GM12878 (cell line): ENCODE results near the gene WASF2. TPM values are rescaled to one million over a fixed set of nuclear protein-coding genes. Genes with fewer than 3 reads are reported as not detected.
"Not testable (repeated sequence)": the region's sequence is repeated elsewhere in the genome, so short reads cannot be mapped to it uniquely, and the experiment has no call there.

ENCODE experiments used
- ATAC-seq: fragments of 200-7000 bp; cut with Tn5 transposase; 3 replicates; pipeline ENCODE4 v1.9.1; 2020; ENCODE audit warnings: mild to moderate bottlenecking, moderate library complexity
- BruUV-seq: library from RNA; stranded (reverse); fragments of 400-500 nt; replicated peaks from 2 replicates; lab custom pipeline; 2021; lab: Mats Ljungman, UMichigan
- CTCF ChIA-PET: fragments of 300-600 bp; sonication (Branson Sonifier 250); formaldehyde crosslinking; extraction: SDS; loops from one replicate; lab custom pipeline; 2021; ENCODE audit warnings: inconsistent platforms; lab: Yijun Ruan, JAX
- POLR2A ChIA-PET: fragments of 350-600 bp; formaldehyde crosslinking; extraction: SDS; loops from one replicate; lab custom pipeline; 2021; ENCODE audit warnings: inconsistent platforms; lab: Charles Lee
- RAD21 ChIA-PET: fragments of 300-600 bp; sonication (Branson Sonifier 250); formaldehyde crosslinking; loops from one replicate; lab custom pipeline; 2023; ENCODE audit warnings: antibody characterized with exemption; ENCODE audit not compliant: unreplicated experiment; lab: Charles Lee
- SMC1A ChIA-PET: fragments of 300-600 bp; sonication (Branson Sonifier 250); formaldehyde crosslinking; loops from one replicate; lab custom pipeline; 2023; ENCODE audit not compliant: unreplicated experiment, uncharacterized antibody; lab: Charles Lee
- DNase-seq: peaks from one replicate; pipeline ENCODE4 v3.0.0-alpha.2; 2011; ENCODE audit warnings: low read depth, low spot score
- FAIRE-seq: peaks from 3 replicates; lab custom pipeline; 2011; peaks lifted over from hg19 to GRCh38; lab: Jason Lieb, UNC
- H2AFZ ChIP-seq: 2 replicates; pipeline ENCODE4 v1.6.0; 2011; ENCODE audit warnings: low read depth, low read length, control low read depth; ENCODE audit not compliant: control insufficient read depth
- H3K27ac ChIP-seq: 2 replicates; pipeline ENCODE4 v1.5.1; 2011; ENCODE audit warnings: control low read depth; ENCODE audit not compliant: control insufficient read depth, insufficient read depth
- H3K27me3 ChIP-seq, 2 experiments: replicated peaks in 1 of 2; 2 replicates each; pipeline versions ENCODE4 v1.6.0 to v1.6.1; 2011; ENCODE audit warnings: low read length in 1 of 2; ENCODE audit not compliant: control insufficient read depth in 2 of 2, insufficient read depth in 2 of 2
- H3K36me3 ChIP-seq, 2 experiments: 2 replicates each; pipeline ENCODE4 v1.5.1; 2011; ENCODE audit warnings: low read length in 1 of 2; ENCODE audit not compliant: control insufficient read depth in 2 of 2, insufficient read depth in 2 of 2
- H3K4me1 ChIP-seq: 2 replicates; pipeline ENCODE4 v1.6.1; 2011; ENCODE audit warnings: mild to moderate bottlenecking, low read length, moderate library complexity, mixed read lengths; ENCODE audit not compliant: control insufficient read depth, insufficient read depth
- H3K4me2 ChIP-seq: 2 replicates; pipeline ENCODE4 v1.6.0; 2011; ENCODE audit warnings: control low read depth; ENCODE audit not compliant: control insufficient read depth, insufficient read depth
- H3K4me3 ChIP-seq: fragments of 200-600 bp; sonication (generic); 2 replicates; pipeline ENCODE4 v1.5.1; 2016
- H3K79me2 ChIP-seq: 2 replicates; pipeline ENCODE4 v1.6.0; 2011; ENCODE audit warnings: low read length; ENCODE audit not compliant: control insufficient read depth, insufficient read depth
- H3K9ac ChIP-seq: 2 replicates; pipeline ENCODE4 v1.8.0; 2011; ENCODE audit warnings: low read length, control low read depth, mixed read lengths; ENCODE audit not compliant: control insufficient read depth, insufficient read depth
- H3K9me3 ChIP-seq: replicated peaks from 3 replicates; pipeline ENCODE4 v1.5.1; 2011; ENCODE audit warnings: mild to moderate bottlenecking, low read length; ENCODE audit not compliant: control insufficient read depth, insufficient read depth
- H4K20me1 ChIP-seq: 2 replicates; pipeline ENCODE4 v1.6.0; 2011; ENCODE audit not compliant: control insufficient read depth, insufficient read depth
- CREB1 ChIP-seq: IDR thresholded peaks from 2 replicates; pipeline ENCODE4 v1.6.1; 2012; ENCODE audit warnings: low read depth, mild to moderate bottlenecking, inconsistent platforms
- E4F1 ChIP-seq: fragments of 450-650 bp; IDR thresholded peaks from 2 replicates; pipeline ENCODE4 v1.6.1; 2018; ENCODE audit warnings: borderline replicate concordance, mild to moderate bottlenecking; ENCODE audit not compliant: partially characterized antibody
- JUND ChIP-seq: IDR thresholded peaks from 2 replicates; pipeline ENCODE4 v1.6.1; 2012; ENCODE audit warnings: low read depth, mild to moderate bottlenecking, low read length, improper control_type of control experiment, moderate library complexity
- NKRF ChIP-seq: fragments of 450-650 bp; conservative IDR thresholded peaks from 2 replicates; pipeline ENCODE4 v1.6.1; 2017; ENCODE audit warnings: mild to moderate bottlenecking, moderate library complexity
- NR2C2 ChIP-seq: IDR thresholded peaks from 2 replicates; pipeline ENCODE4 v1.6.1; 2011; ENCODE audit warnings: borderline replicate concordance, low read depth; ENCODE audit not compliant: control insufficient read depth, insufficient read length
- SREBF1 ChIP-seq: IDR thresholded peaks from 2 replicates; pipeline ENCODE4 v1.6.1; 2012; ENCODE audit warnings: mild to moderate bottlenecking, low read length
- ZBTB11 ChIP-seq: fragments of 450-650 bp; formaldehyde crosslinking; IDR thresholded peaks from 2 replicates; pipeline ENCODE4 v1.5.0; 2022; ENCODE audit warnings: mild to moderate bottlenecking, missing genetic modification characterization
- WGBS: methylation state at CpG from one replicate; pipeline ENCODE4 v1.1.6; 2016; ENCODE audit warnings: low lambda C conversion rate; ENCODE audit not compliant: insufficient replicate concordance, insufficient coverage; ENCODE audit errors: missing lambda C conversion rate; 5-methylcytosine and 5-hydroxymethylcytosine counted together
- in situ Hi-C: fragments of 300-500 bp; cut with MboI; formaldehyde crosslinking; loops from 9 replicates; pipeline ENCODE4 v1.14.3; 2018; ENCODE audit warnings: mixed read lengths
- intact Hi-C: fragments of 100-400 bp; cut with micrococcal nuclease; formaldehyde crosslinking; loops from one replicate; pipeline ENCODE4 v1.14.2; 2022; ENCODE audit not compliant: unreplicated experiment
- polyA plus RNA-seq, 11 experiments: library from polyadenylated mRNA; depleted of rRNA in 4 of 11; unstranded in 6 of 11; stranded (reverse) in 5 of 11; fragments of >200 nt; fragmentation: Nextera tagmentation in 4 of 11; fragmentation: Illumina TruSeq in 1 of 11; extraction: Ambion mirVana in 4 of 11; extraction: Trizol in 1 of 11; gene quantifications; 1 replicate in 1 of 11; 2 replicates in 10 of 11; pipeline versions ENCODE4 v1.2.1 to v1.2.3, GENCODE V29; 2011 to 2016; ENCODE audit warnings: inconsistent platforms in 2 of 11, missing spikeins in 2 of 11, low read depth in 1 of 11
- total RNA-seq, 4 experiments: library from RNA; depleted of rRNA in 3 of 4; stranded (reverse); fragments of >200 nt in 3 of 4; fragmentation: Illumina TruSeq in 1 of 4; extraction: Trizol in 1 of 4; gene quantifications; 2 replicates each; pipeline versions ENCODE4 v1.2.1 to v1.2.3, GENCODE V29; 2013 to 2021

Gene WASF2
- total and polyA plus RNA-seq, 10 of the 15 experiments (the other 5 are each of a cell fraction or from before 2014, with no cell fraction given), result 7.0 to 111 (median 37.1) TPM

GRCh38 chr1:27472098-27472497 is 17.9 kb downstream of the WASF2 start:
- ATAC-seq, intact Hi-C loops, H2AFZ ChIP-seq, H3K36me3 ChIP-seq, FAIRE-seq, H4K20me1 ChIP-seq, H3K9ac ChIP-seq, DNase-seq, H3K27me3 ChIP-seq, H3K4me2 ChIP-seq, H3K4me3 ChIP-seq, in situ Hi-C loops, BruUV-seq, H3K9me3 ChIP-seq, H3K27ac ChIP-seq: not testable (repeated sequence)
- peaks cover 43% of the 10 kb centered on the region for H3K4me1 ChIP-seq
- CTCF ChIA-PET, result interaction anchor here (1.0 to 1.3 kb wide), 2 partner anchors 26 to 42 kb away, joined by 3 read pairs; no protein-coding TSS in a partner anchor
- H3K79me2 ChIP-seq, result peaks cover 89% of the 10 kb centered on the region
- RAD21 ChIA-PET, result interaction anchor here (1.0 to 1.3 kb wide), 2 partner anchors 15 to 53 kb away, joined by 4 to 5 read pairs; no protein-coding TSS in a partner anchor
- WGBS, result 88% methylated on average over 7 of the region's 7 CpGs
- POLR2A ChIA-PET, result interaction anchor here (0.6 to 1.5 kb wide), 11 partner anchors 8 to 319 kb away, joined by 3 to 10 read pairs (median 5); no protein-coding TSS in a partner anchor
- SMC1A ChIA-PET, result interaction anchor here (1.5 kb wide), 1 partner anchor 23 kb away, joined by 3 read pairs; no protein-coding TSS in a partner anchor

- ChIA-PET RAD21 (no interaction called here), CTCF (interaction anchor here (1.3 kb wide), 1 partner anchor 42 kb away, joined by 3 read pairs; no protein-coding TSS in a partner anchor), POLR2A (interaction anchor here (0.5 to 1.5 kb wide), 5 partner anchors 9 to 428 kb away, joined by 3 to 5 read pairs (median 4); no protein-coding TSS in a partner anchor), SMC1A (interaction anchor here (1.2 to 1.5 kb wide), 2 partner anchors 11 to 22 kb away, joined by 3 to 4 read pairs; no protein-coding TSS in a partner anchor)
- FAIRE-seq (no peak), DNase-seq (no peak), ATAC-seq (no peak)
- Histone ChIP-seq H3K9ac (no peak overlapping the region), H3K36me3 (peaks cover 3 to 11% of the 10 kb centered on the region in 2 experiments; a peak in 3 of 4 replicates), H3K4me1 (peaks cover 37% of the 10 kb centered on the region), H4K20me1 (no peaks in the 10 kb centered on the region), H3K27ac (no peak overlapping the region), H3K9me3 (peaks cover 2% of the 10 kb centered on the region; the same call in 2 of the 3 replicates), H3K27me3 (no peaks in the 10 kb centered on the region), H3K79me2 (peaks cover 87% of the 10 kb centered on the region), H2AFZ (no peak overlapping the region), H3K4me3 (no peak overlapping the region), H3K4me2 (no peak overlapping the region)
- intact Hi-C loops (no loop called here), in situ Hi-C loops (no loop called here)
- WGBS, result 100% methylated on average over 3 of the region's 3 CpGs
- BruUV-seq, result no TSS peak
- TF ChIP-seq CREB1 (no peak), NKRF (no peak), SREBF1 (no peak), ZBTB11 (CRISPR knock-in tag) (no peak), NR2C2 (no peak), JUND (no peak), E4F1 (no peak)
Measured at GRCh38 chr1:27471477-27471876, 18.5 kb downstream of the WASF2 start.
